OCI-LY7 (cell line): ENCODE measurements around the gene ZNF841. TPM values are rescaled to one million over a fixed set of nuclear protein-coding genes. Genes with fewer than 3 reads are reported as not detected.

ENCODE experiments used
- BruUV-seq: library from RNA; stranded (reverse); fragments of 400-500 nt; replicated peaks from 2 replicates; lab custom pipeline; 2021; lab: Mats Ljungman, UMichigan
- CTCF ChIA-PET: fragments of 300-600 bp; sonication (Branson Sonifier 250); formaldehyde crosslinking; loops from one replicate; lab custom pipeline; 2022; ENCODE audit warnings: antibody characterized with exemption; ENCODE audit not compliant: unreplicated experiment; lab: Charles Lee
- POLR2A ChIA-PET: fragments of 300-600 bp; sonication (Branson Sonifier 250); formaldehyde crosslinking; loops from one replicate; lab custom pipeline; 2022; ENCODE audit warnings: antibody characterized with exemption; lab: Charles Lee
- DNase-seq: peaks from one replicate; pipeline ENCODE4 v3.0.0-alpha.2; 2015; ENCODE audit warnings: low spot score
- H2AFZ ChIP-seq: fragments of 200-600 bp; sonication (generic), shearing (Covaris generic); 2 replicates; pipeline ENCODE4 v1.6.1; 2014; ENCODE audit warnings: mild to moderate bottlenecking, antibody characterized with exemption, low read length, moderate library complexity
- H3K27ac ChIP-seq: fragments of 200-600 bp; sonication (generic); 2 replicates; pipeline ENCODE4 v1.5.1; 2014; ENCODE audit warnings: mixed run types, low read depth, mild to moderate bottlenecking, moderate library complexity, low read length, inconsistent platforms; ENCODE audit not compliant: poor library complexity, severe bottlenecking
- H3K36me3 ChIP-seq: fragments of 200-600 bp; sonication (generic); 2 replicates; pipeline ENCODE4 v1.6.1; 2014; ENCODE audit warnings: mild to moderate bottlenecking, antibody characterized with exemption, low read length, moderate library complexity, mixed read lengths; ENCODE audit not compliant: insufficient read depth
- H3K4me1 ChIP-seq: fragments of 200-600 bp; sonication (generic); 2 replicates; pipeline ENCODE4 v1.5.1; 2014; ENCODE audit warnings: mild to moderate bottlenecking, low read length; ENCODE audit not compliant: insufficient read depth, poor library complexity, severe bottlenecking
- H3K4me2 ChIP-seq: fragments of 200-600 bp; sonication (generic); 2 replicates; pipeline ENCODE4 v1.6.1; 2014; ENCODE audit warnings: mild to moderate bottlenecking, low read length
- H3K4me3 ChIP-seq: fragments of 200-600 bp; sonication (generic); 2 replicates; pipeline ENCODE4 v1.5.1; 2014; ENCODE audit warnings: mild to moderate bottlenecking, low read depth, low read length; ENCODE audit not compliant: poor library complexity, severe bottlenecking
- H3K79me2 ChIP-seq: fragments of 200-600 bp; sonication (generic); 2 replicates; pipeline ENCODE4 v1.6.1; 2016; ENCODE audit warnings: low read depth, mild to moderate bottlenecking, low read length, moderate library complexity, mixed read lengths; ENCODE audit not compliant: insufficient read depth
- H3K9me2 ChIP-seq: fragments of 200-600 bp; sonication (generic); 2 replicates; pipeline ENCODE4 v1.6.1; 2016; ENCODE audit warnings: mild to moderate bottlenecking, low read length, mixed read lengths; ENCODE audit not compliant: insufficient read depth
- H3K9me3 ChIP-seq: fragments of 200-600 bp; sonication (generic); 2 replicates; pipeline ENCODE4 v1.6.1; 2014; ENCODE audit warnings: mild to moderate bottlenecking, mixed run types, low read length, mixed read lengths
- H4K20me1 ChIP-seq: fragments of 200-600 bp; sonication (generic); 2 replicates; pipeline ENCODE4 v1.6.1; 2014; ENCODE audit warnings: mild to moderate bottlenecking, antibody characterized with exemption, low read length, moderate library complexity, mixed read lengths; ENCODE audit not compliant: insufficient read depth
- EZH2phosphoT487 ChIP-seq: fragments of 200-600 bp; sonication (generic); IDR thresholded peaks from 2 replicates; pipeline ENCODE4 v1.6.1; 2018; ENCODE audit warnings: low read depth, borderline replicate concordance, mild to moderate bottlenecking, mixed run types, antibody characterized with exemption, low read length, moderate library complexity, mixed read lengths
- intact Hi-C: fragments of 100-400 bp; cut with micrococcal nuclease; formaldehyde crosslinking; loops from one replicate; pipeline ENCODE4 v1.10.0; 2022; ENCODE audit not compliant: unreplicated experiment
- total RNA-seq, 2 experiments: library from RNA; depleted of rRNA in 1 of 2; stranded (reverse); fragments of >200 nt in 1 of 2; shearing (Covaris generic) in 1 of 2; gene quantifications; 2 replicates each; pipeline ENCODE4 v1.2.3, GENCODE V29; 2014 to 2022
- TF ChIP-seq, protein P1 (sequence below): fragments of 200-600 bp; sonication (generic); conservative IDR thresholded peaks from 2 replicates; pipeline ENCODE4 v1.5.1; 2014; ENCODE audit warnings: mild to moderate bottlenecking, antibody characterized with exemption, low read length, moderate library complexity, mixed read lengths

Gene ZNF841
- total RNA-seq, 2 experiments from 2014 or later: not detected

DNA sequence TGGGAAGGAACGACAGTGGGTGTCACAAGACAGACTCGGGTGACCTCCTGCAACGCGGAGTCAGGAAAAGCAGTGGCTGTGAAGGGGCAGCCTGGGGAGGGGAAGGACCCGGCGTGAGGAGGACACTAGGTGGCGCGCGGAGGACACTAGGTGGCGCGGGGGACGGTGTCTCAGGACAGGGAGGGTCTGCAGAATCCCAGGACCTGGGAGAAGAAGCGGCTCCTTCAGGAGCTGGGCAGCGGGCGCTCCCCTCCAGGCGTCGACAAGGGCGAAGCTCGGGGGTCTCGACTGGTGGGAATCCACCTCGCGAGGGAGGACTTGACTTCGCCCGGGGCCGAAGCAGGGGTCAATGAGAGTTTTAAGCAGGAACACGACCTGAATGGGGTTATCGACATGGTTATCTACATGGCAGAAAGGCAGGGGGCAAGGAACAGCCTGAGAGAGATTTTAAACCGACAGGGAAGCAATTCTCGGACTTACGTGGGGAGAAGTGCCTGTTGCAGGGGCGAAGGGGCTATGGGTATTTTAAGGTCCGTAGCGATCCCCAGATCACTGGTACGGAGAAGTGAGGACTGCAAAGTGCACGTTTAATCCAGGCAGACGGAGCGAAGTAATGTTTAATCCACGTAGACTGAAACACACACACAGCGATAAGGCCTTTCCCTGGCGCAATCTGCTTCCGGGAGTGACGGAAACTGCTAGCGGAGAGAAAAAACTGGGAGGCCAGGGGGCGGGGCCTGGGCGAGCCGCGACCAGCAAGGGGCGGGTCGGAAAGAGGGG, 43.9 kb upstream of the ZNF841 start, which contains the start of gene ZNF616:
Gene ZNF616, minus strand, starts transcription at position 687 of the 780 bp plus-strand sequence. CDS start 9,426 bp downstream, outside the sequence.
- no peaks in the 10 kb centered on the region for H3K9me2 ChIP-seq
- peaks cover 9% of the 10 kb centered on the region; the same call in 1 of the 2 replicates for H3K79me2 ChIP-seq
- intact Hi-C loops: loop anchor here (1.0 to 2.0 kb wide), 2 partner anchors 51 to 98 kb away; partner anchors contain the start of gene PPP2R1A
- peak within 1 kb of the TSS; percentile 72 for H3K27ac ChIP-seq
- H4K20me1 ChIP-seq: no peaks in the 10 kb centered on the region
- peak within 1 kb of the TSS; percentile 80 for H3K4me3 ChIP-seq
- H3K36me3 ChIP-seq: peaks cover 8% of the 10 kb centered on the region
- H3K4me1 ChIP-seq: peaks cover 15% of the 10 kb centered on the region
- peak within 1 kb of the TSS; percentile 99 for H3K4me2 ChIP-seq
- peak; percentile 95 for DNase-seq
- no peaks in the 10 kb centered on the region for H3K9me3 ChIP-seq
- CTCF ChIA-PET: no interaction called here
- TSS peak; percentile 89 for BruUV-seq
- no peak for TF ChIP-seq EZH2phosphoT487
- TF ChIP-seq, protein P1, sequence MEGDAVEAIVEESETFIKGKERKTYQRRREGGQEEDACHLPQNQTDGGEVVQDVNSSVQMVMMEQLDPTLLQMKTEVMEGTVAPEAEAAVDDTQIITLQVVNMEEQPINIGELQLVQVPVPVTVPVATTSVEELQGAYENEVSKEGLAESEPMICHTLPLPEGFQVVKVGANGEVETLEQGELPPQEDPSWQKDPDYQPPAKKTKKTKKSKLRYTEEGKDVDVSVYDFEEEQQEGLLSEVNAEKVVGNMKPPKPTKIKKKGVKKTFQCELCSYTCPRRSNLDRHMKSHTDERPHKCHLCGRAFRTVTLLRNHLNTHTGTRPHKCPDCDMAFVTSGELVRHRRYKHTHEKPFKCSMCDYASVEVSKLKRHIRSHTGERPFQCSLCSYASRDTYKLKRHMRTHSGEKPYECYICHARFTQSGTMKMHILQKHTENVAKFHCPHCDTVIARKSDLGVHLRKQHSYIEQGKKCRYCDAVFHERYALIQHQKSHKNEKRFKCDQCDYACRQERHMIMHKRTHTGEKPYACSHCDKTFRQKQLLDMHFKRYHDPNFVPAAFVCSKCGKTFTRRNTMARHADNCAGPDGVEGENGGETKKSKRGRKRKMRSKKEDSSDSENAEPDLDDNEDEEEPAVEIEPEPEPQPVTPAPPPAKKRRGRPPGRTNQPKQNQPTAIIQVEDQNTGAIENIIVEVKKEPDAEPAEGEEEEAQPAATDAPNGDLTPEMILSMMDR: peak; percentile 88
- POLR2A ChIA-PET: interaction anchor here (0.7 to 0.8 kb wide), 2 partner anchors 27 to 50 kb away, joined by 3 to 4 read pairs; no protein-coding TSS in a partner anchor
- H2AFZ ChIP-seq: peak within 1 kb of the TSS; percentile 93

DNA sequence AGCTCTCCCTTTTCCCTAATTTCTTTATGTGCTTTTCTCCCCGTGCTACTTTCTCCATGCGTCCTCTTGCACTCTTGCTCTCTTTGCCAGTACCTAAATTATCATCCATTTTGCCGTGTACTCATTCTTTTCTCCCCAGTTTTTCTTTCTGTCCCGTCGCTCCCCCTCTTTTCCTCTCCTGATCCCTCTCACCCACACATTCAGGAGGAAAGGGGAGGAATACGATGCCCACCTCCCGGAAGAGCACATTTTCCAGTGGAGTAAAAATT, 43.4 kb upstream of the ZNF841 start:
- Histone ChIP-seq H2AFZ (peak overlapping the region; percentile 87; the same call in 1 of the 2 replicates), H3K4me1 (peaks cover 15% of the 10 kb centered on the region), H3K79me2 (peaks cover 9% of the 10 kb centered on the region; the same call in 1 of the 2 replicates), H3K36me3 (peaks cover 13% of the 10 kb centered on the region), H3K9me3 (peaks cover 5% of the 10 kb centered on the region; the same call in 1 of the 2 replicates), H3K27ac (no peak overlapping the region), H3K4me3 (peak overlapping the region; percentile 80), H3K9me2 (no peaks in the 10 kb centered on the region), H3K4me2 (peak overlapping the region; percentile 99), H4K20me1 (no peaks in the 10 kb centered on the region)
- TF ChIP-seq, protein P1: no peak
- no peak for TF ChIP-seq EZH2phosphoT487
- DNase-seq: no peak
- ChIA-PET CTCF (no interaction called here), POLR2A (no interaction called here)
- intact Hi-C loops: loop anchor here (1.0 to 2.0 kb wide), 2 partner anchors 52 to 98 kb away; partner anchors contain the start of gene PPP2R1A
- BruUV-seq: no TSS peak
